HG03460 (cell line): ENCODE measurements around the gene LYRM4.

ENCODE experiments used
- ATAC-seq: cut with Tn5 transposase; IDR thresholded peaks from one replicate; pipeline ENCODE4 v1.9.1; 2021; ENCODE audit not compliant: unreplicated experiment

Gene LYRM4

GRCh38 chr6:5059036-5059896 lies 201.5 kb downstream of the LYRM4 start:
- no peak for ATAC-seq
